GM23338 (cell line): ENCODE results near the gene VEGFA. TPM values are rescaled to one million over a fixed set of nuclear protein-coding genes. Genes with fewer than 3 reads are reported as not detected.

Source experiments
- ATAC-seq: fragments of 200-7000 bp; cut with Tn5 transposase; 3 replicates; pipeline ENCODE4 v1.9.1; 2020
- DNase-seq: peaks from one replicate; pipeline ENCODE4 v3.0.0-alpha.2; 2015; ENCODE audit warnings: low spot score
- H2AFZ ChIP-seq: fragments of 200-600 bp; sonication (generic); 2 replicates; pipeline ENCODE4 v1.8.0; 2016; ENCODE audit warnings: antibody characterized with exemption, mild to moderate bottlenecking, moderate library complexity
- H3F3A ChIP-seq: fragments of 200-600 bp; sonication (generic); replicated peaks from 2 replicates; pipeline ENCODE4 v1.8.0; 2017; ENCODE audit warnings: antibody characterized with exemption, mixed run types, low read depth
- H3K27ac ChIP-seq: fragments of 200-600 bp; sonication (generic); 2 replicates; pipeline ENCODE4 v1.6.1; 2016; ENCODE audit warnings: low read depth
- H3K27me3 ChIP-seq: fragments of 200-600 bp; sonication (generic); 2 replicates; pipeline ENCODE4 v1.8.0; 2016; ENCODE audit warnings: mild to moderate bottlenecking, mixed run types, moderate library complexity; ENCODE audit not compliant: insufficient read depth
- H3K36me3 ChIP-seq: fragments of 200-600 bp; sonication (generic); 2 replicates; pipeline ENCODE4 v1.8.0; 2016; ENCODE audit warnings: mild to moderate bottlenecking; ENCODE audit not compliant: insufficient read depth
- H3K4me1 ChIP-seq: fragments of 200-600 bp; sonication (generic); 2 replicates; pipeline ENCODE4 v1.8.0; 2016; ENCODE audit warnings: mild to moderate bottlenecking, moderate library complexity; ENCODE audit not compliant: insufficient read depth
- H3K4me2 ChIP-seq: fragments of 200-600 bp; sonication (generic); 2 replicates; pipeline ENCODE4 v1.7.1; 2017; ENCODE audit warnings: mixed run types
- H3K4me3 ChIP-seq: fragments of 200-600 bp; sonication (generic); 2 replicates; pipeline ENCODE4 v1.6.1; 2016; ENCODE audit warnings: mixed run types
- H3K79me2 ChIP-seq: fragments of 200-600 bp; sonication (generic); replicated peaks from 2 replicates; pipeline ENCODE4 v1.8.0; 2017; ENCODE audit warnings: mild to moderate bottlenecking; ENCODE audit not compliant: insufficient read depth
- H3K9me2 ChIP-seq: fragments of 200-600 bp; sonication (generic); 2 replicates; pipeline ENCODE4 v1.8.0; 2017; ENCODE audit not compliant: insufficient read depth
- H4K20me1 ChIP-seq: fragments of 200-600 bp; sonication (generic); replicated peaks from 2 replicates; pipeline ENCODE4 v1.8.0; 2017; ENCODE audit warnings: mild to moderate bottlenecking; ENCODE audit not compliant: insufficient read depth
- H3K27ac Mint-ChIP-seq: 2 replicates; pipeline ENCODE4 v1.8.0; 2020; ENCODE audit warnings: inconsistent platforms, mild to moderate bottlenecking, moderate library complexity, mixed read lengths
- H3K27me3 Mint-ChIP-seq: 3 replicates; pipeline ENCODE4 v1.8.0; 2022; ENCODE audit warnings: low read depth, mild to moderate bottlenecking, moderate library complexity, mixed read lengths, inconsistent platforms; ENCODE audit not compliant: insufficient read depth, poor library complexity
- H3K36me3 Mint-ChIP-seq: 3 replicates; pipeline ENCODE4 v1.8.0; 2021; ENCODE audit warnings: low read depth, mild to moderate bottlenecking, inconsistent platforms, moderate library complexity, mixed read lengths
- H3K4me1 Mint-ChIP-seq: 3 replicates; pipeline ENCODE4 v1.8.0; 2020; ENCODE audit warnings: mild to moderate bottlenecking, inconsistent platforms, mixed read lengths
- H3K4me3 Mint-ChIP-seq: 3 replicates; pipeline ENCODE4 v1.8.0; 2021; ENCODE audit warnings: moderate library complexity, mild to moderate bottlenecking, inconsistent platforms, mixed read lengths
- H3K9me3 Mint-ChIP-seq: 3 replicates; pipeline ENCODE4 v1.8.0; 2020; ENCODE audit warnings: moderate library complexity, mild to moderate bottlenecking, inconsistent platforms, mixed read lengths
- EZH2 ChIP-seq: fragments of 200-600 bp; sonication (generic); IDR thresholded peaks from one replicate; pipeline ENCODE4 v1.8.0; 2017; ENCODE audit warnings: antibody characterized with exemption, mild to moderate bottlenecking, low read depth; ENCODE audit not compliant: unreplicated experiment
- EZH2phosphoT487 ChIP-seq: fragments of 200-600 bp; sonication (generic); IDR thresholded peaks from one replicate; pipeline ENCODE4 v1.8.1; 2018; ENCODE audit warnings: antibody characterized with exemption; ENCODE audit not compliant: unreplicated experiment
- POLR2AphosphoS5 ChIP-seq: IDR thresholded peaks from 2 replicates; pipeline ENCODE4 v1.6.1; 2016; ENCODE audit warnings: antibody characterized with exemption, low read depth
- STAT1 ChIP-seq: IDR thresholded peaks from one replicate; pipeline ENCODE4 v1.6.1; 2016; ENCODE audit warnings: antibody characterized with exemption; ENCODE audit not compliant: unreplicated experiment
- polyA plus RNA-seq: library from polyadenylated mRNA; unstranded; fragments of >200 nt; fragmentation: Nextera tagmentation; extraction: Ambion mirVana; gene quantifications from 2 replicates; pipeline ENCODE4 v1.2.1, GENCODE V29; 2016
- total RNA-seq: library from RNA; depleted of rRNA; stranded (reverse); fragments of >200 nt; shearing (Covaris generic); gene quantifications from 2 replicates; pipeline ENCODE4 v1.2.3, GENCODE V29; 2014
- TF ChIP-seq, protein P1 (sequence below), 2 experiments: fragments of 200-600 bp in 1 of 2; sonication (generic) in 1 of 2; conservative IDR thresholded peaks; 2 replicates each; pipeline versions ENCODE4 v1.5.1 to v1.6.1; 2016 to 2017; ENCODE audit warnings: antibody characterized with exemption in 2 of 2, low read depth in 2 of 2, mild to moderate bottlenecking in 2 of 2, moderate library complexity in 1 of 2
- TF ChIP-seq, protein P2 (sequence below): IDR thresholded peaks from one replicate; pipeline ENCODE4 v1.6.1; 2018; ENCODE audit warnings: antibody characterized with exemption; ENCODE audit not compliant: unreplicated experiment
- TF ChIP-seq, protein P3 (sequence below): IDR thresholded peaks from 2 replicates; pipeline ENCODE4 v1.6.1; 2016; ENCODE audit warnings: antibody characterized with exemption

The VEGFA gene
- total and polyA plus RNA-seq, 2 experiments from 2014 or later = 10.9 to 61.1 TPM

DNA sequence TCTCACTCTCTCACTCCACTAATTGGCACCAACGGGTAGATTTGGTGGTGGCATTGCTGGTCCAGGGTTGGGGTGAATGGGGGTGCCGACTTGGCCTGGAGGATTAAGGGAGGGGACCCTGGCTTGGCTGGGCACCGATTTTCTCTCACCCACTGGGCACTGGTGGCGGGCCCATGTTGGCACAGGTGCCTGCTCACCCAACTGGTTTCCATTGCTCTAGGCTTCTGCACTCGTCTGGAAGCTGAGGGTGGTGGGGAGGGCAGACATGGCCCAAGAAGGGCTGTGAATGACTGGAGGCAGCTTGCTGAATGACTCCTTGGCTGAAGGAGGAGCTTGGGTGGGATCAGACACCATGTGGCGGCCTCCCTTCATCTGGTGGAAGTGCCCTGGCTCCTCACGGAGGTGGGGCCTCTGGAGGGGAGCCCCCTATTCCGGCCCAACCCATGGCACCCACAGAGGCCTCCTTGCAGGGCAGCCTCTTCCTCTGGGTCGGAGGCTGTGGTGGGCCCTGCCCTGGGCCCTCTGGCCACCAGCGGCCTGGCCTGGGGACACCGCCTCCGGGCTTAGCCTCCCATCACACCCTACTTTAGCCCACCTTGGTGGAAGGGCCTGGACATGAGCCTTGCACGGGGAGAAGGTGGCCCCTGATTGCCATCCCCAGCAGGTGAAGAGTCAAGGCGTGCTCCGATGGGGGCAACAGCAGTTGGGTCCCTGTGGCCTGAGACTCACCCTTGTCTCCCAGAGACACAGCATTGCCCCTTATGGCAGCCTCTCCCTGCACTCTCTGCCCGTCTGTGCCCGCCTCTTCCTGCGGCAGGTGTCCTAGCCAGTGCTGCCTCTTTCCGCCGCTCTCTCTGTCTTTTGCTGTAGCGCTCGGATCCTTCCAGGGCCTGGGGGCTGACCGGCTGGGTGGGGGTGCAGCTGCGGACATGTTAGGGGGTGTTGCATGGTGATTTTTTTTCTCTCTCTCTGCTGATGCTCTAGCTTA lies 11.2 kb downstream of the VEGFA start (continued):
- TF ChIP-seq, protein P1, sequence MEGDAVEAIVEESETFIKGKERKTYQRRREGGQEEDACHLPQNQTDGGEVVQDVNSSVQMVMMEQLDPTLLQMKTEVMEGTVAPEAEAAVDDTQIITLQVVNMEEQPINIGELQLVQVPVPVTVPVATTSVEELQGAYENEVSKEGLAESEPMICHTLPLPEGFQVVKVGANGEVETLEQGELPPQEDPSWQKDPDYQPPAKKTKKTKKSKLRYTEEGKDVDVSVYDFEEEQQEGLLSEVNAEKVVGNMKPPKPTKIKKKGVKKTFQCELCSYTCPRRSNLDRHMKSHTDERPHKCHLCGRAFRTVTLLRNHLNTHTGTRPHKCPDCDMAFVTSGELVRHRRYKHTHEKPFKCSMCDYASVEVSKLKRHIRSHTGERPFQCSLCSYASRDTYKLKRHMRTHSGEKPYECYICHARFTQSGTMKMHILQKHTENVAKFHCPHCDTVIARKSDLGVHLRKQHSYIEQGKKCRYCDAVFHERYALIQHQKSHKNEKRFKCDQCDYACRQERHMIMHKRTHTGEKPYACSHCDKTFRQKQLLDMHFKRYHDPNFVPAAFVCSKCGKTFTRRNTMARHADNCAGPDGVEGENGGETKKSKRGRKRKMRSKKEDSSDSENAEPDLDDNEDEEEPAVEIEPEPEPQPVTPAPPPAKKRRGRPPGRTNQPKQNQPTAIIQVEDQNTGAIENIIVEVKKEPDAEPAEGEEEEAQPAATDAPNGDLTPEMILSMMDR (conservative IDR thresholded peaks at IDR 0.05; ENCODE audit: low read depth in 2 of 2) = no peak
- TF ChIP-seq, protein P2, sequence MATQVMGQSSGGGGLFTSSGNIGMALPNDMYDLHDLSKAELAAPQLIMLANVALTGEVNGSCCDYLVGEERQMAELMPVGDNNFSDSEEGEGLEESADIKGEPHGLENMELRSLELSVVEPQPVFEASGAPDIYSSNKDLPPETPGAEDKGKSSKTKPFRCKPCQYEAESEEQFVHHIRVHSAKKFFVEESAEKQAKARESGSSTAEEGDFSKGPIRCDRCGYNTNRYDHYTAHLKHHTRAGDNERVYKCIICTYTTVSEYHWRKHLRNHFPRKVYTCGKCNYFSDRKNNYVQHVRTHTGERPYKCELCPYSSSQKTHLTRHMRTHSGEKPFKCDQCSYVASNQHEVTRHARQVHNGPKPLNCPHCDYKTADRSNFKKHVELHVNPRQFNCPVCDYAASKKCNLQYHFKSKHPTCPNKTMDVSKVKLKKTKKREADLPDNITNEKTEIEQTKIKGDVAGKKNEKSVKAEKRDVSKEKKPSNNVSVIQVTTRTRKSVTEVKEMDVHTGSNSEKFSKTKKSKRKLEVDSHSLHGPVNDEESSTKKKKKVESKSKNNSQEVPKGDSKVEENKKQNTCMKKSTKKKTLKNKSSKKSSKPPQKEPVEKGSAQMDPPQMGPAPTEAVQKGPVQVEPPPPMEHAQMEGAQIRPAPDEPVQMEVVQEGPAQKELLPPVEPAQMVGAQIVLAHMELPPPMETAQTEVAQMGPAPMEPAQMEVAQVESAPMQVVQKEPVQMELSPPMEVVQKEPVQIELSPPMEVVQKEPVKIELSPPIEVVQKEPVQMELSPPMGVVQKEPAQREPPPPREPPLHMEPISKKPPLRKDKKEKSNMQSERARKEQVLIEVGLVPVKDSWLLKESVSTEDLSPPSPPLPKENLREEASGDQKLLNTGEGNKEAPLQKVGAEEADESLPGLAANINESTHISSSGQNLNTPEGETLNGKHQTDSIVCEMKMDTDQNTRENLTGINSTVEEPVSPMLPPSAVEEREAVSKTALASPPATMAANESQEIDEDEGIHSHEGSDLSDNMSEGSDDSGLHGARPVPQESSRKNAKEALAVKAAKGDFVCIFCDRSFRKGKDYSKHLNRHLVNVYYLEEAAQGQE = no peak

DNA sequence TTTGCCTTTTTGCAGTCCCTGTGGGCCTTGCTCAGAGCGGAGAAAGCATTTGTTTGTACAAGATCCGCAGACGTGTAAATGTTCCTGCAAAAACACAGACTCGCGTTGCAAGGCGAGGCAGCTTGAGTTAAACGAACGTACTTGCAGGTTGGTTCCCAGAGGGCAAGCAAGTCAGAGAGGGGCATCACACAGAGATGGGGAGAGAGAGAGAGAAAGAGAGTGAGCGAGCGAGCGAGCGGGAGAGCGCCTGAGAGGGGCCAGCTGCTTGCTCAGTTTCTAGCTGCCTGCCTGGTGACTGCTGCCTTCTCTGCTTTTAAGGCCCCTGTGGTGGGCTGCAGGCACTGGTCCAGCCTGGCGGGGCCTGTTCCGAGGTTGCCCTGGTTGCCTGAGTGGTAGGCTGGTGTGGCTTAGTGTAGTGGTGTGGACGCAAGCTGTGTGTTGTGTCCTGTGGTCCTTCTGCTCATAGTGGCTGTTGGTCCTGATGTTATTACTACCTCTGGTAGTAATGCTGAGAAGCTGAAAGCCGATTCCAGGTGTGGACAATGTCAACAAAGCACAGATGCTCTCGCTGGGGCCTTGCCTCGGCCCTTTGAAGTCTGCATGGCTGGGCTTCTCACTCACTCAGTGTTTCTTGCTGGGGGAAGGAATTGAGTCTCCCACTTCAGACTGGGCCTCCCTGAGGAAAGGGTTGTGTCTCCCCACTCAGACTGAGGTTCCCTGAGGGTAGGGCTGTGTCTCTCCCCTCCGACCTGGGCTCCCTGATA lies 12.1 kb downstream of the VEGFA start:
- no peaks in the 10 kb centered on the region for H3K9me2 ChIP-seq
- H2AFZ ChIP-seq = no peak overlapping the region
- H3K27me3 ChIP-seq = no peaks in the 10 kb centered on the region
- H3K27ac ChIP-seq = no peak overlapping the region
- no peaks in the 10 kb centered on the region for H3K4me1 ChIP-seq
- no peaks in the 10 kb centered on the region; the same call in 2 of the 3 replicates for H3K9me3 Mint-ChIP-seq
- no peak for TF ChIP-seq EZH2phosphoT487
- TF ChIP-seq, protein P3, sequence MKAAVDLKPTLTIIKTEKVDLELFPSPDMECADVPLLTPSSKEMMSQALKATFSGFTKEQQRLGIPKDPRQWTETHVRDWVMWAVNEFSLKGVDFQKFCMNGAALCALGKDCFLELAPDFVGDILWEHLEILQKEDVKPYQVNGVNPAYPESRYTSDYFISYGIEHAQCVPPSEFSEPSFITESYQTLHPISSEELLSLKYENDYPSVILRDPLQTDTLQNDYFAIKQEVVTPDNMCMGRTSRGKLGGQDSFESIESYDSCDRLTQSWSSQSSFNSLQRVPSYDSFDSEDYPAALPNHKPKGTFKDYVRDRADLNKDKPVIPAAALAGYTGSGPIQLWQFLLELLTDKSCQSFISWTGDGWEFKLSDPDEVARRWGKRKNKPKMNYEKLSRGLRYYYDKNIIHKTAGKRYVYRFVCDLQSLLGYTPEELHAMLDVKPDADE = no peak
- no peak for TF ChIP-seq EZH2
- no peak for TF ChIP-seq POLR2AphosphoS5
- TF ChIP-seq STAT1 = no peak
- DNase-seq (no peak), ATAC-seq (no peak)
- H3F3A ChIP-seq = no peaks in the 10 kb centered on the region
- no peaks in the 10 kb centered on the region; the same call in 2 of the 3 replicates for H3K4me1 Mint-ChIP-seq
- H3K36me3 ChIP-seq = peaks cover 25% of the 10 kb centered on the region
- no peak overlapping the region for H3K27ac Mint-ChIP-seq
- peaks cover 9% of the 10 kb centered on the region for H3K27me3 Mint-ChIP-seq
- H3K4me2 ChIP-seq = no peak overlapping the region
- no peak overlapping the region for H3K4me3 ChIP-seq
- peaks cover 88% of the 10 kb centered on the region for H3K36me3 Mint-ChIP-seq
- H3K79me2 ChIP-seq = peaks cover 16% of the 10 kb centered on the region
- H3K4me3 Mint-ChIP-seq = no peak overlapping the region
- peaks cover 16% of the 10 kb centered on the region; the same call in 1 of the 2 replicates for H4K20me1 ChIP-seq
